Ishikawa (cell line): ENCODE data around the gene VEPH1.

Experiments used
- MAX ChIP-seq: IDR thresholded peaks from 2 replicates; pipeline ENCODE4 v1.6.1; 2012
- TAF1 ChIP-seq: IDR thresholded peaks from 2 replicates; pipeline ENCODE4 v1.6.1; 2012; ENCODE audit warnings: low read depth, mild to moderate bottlenecking
- TEAD4 ChIP-seq: IDR thresholded peaks from 2 replicates; pipeline ENCODE4 v1.6.1; 2012

- no peak for TF ChIP-seq TEAD4
- TF ChIP-seq MAX: no peak
- no peak for TF ChIP-seq TAF1
These were observed 20.6 kb upstream of the VEPH1 start for GRCh38 chr3:157523814-157524213.
